DOHH2 (cell line): ENCODE measurements around the gene SPPL2B.

Experiments
- CTCF ChIP-seq: fragments of 200-600 bp; sonication (generic); IDR thresholded peaks from one replicate; pipeline ENCODE4 v1.5.1; 2014; ENCODE audit warnings: antibody characterized with exemption, mild to moderate bottlenecking, low read depth, low read length; ENCODE audit not compliant: poor library complexity, severe bottlenecking
- EZH2phosphoT487 ChIP-seq: fragments of 200-600 bp; sonication (generic); IDR thresholded peaks from 2 replicates; pipeline ENCODE4 v1.6.1; 2017; ENCODE audit warnings: borderline replicate concordance, mild to moderate bottlenecking, antibody characterized with exemption, low read length, moderate library complexity, mixed read lengths

GRCh38 chr19:2352121-2352520 lies 23.6 kb downstream of the SPPL2B start:
- TF ChIP-seq CTCF (no peak), EZH2phosphoT487 (no peak)
